Fibroblast of lung (primary cell): Measurements from ENCODE around the gene MARCO.
"Not testable (repeated sequence)": the region's sequence is repeated elsewhere in the genome, so short reads cannot be mapped to it uniquely, and the experiment has no call there.

Source experiments
- EZH2 ChIP-seq: IDR thresholded peaks from 2 replicates; pipeline ENCODE4 v1.5.1; 2012; ENCODE audit warnings: low read length, control low read depth, mild to moderate bottlenecking; ENCODE audit errors: missing control alignments
- TF ChIP-seq, protein P1 (sequence below), 2 donors: IDR thresholded peaks in 1 of 2; conservative IDR thresholded peaks in 1 of 2; 1 replicate in 1 of 2; 2 replicates in 1 of 2; pipeline ENCODE4 v1.5.1; 2011 to 2012; ENCODE audit warnings: low read length in 2 of 2, control low read depth in 1 of 2, inconsistent platforms in 1 of 2, low read depth in 1 of 2, mild to moderate bottlenecking in 1 of 2

- TF ChIP-seq EZH2 = not testable (repeated sequence)
- TF ChIP-seq, protein P1, sequence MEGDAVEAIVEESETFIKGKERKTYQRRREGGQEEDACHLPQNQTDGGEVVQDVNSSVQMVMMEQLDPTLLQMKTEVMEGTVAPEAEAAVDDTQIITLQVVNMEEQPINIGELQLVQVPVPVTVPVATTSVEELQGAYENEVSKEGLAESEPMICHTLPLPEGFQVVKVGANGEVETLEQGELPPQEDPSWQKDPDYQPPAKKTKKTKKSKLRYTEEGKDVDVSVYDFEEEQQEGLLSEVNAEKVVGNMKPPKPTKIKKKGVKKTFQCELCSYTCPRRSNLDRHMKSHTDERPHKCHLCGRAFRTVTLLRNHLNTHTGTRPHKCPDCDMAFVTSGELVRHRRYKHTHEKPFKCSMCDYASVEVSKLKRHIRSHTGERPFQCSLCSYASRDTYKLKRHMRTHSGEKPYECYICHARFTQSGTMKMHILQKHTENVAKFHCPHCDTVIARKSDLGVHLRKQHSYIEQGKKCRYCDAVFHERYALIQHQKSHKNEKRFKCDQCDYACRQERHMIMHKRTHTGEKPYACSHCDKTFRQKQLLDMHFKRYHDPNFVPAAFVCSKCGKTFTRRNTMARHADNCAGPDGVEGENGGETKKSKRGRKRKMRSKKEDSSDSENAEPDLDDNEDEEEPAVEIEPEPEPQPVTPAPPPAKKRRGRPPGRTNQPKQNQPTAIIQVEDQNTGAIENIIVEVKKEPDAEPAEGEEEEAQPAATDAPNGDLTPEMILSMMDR (conservative IDR thresholded peaks at IDR 0.05 in 1 of 2, IDR thresholded peaks at IDR 0.05 in 1 of 2; ENCODE audit: low read depth in 1 of 2, low read length in 2 of 2) = not testable (repeated sequence)
Measured at GRCh38 chr2:118948266-118948665, 6.3 kb downstream of the MARCO start.
